Suprapubic skin (tissue), 4 donors: ENCODE measurements around the gene CRYBB2. TPM values are rescaled to one million over a fixed set of nuclear protein-coding genes. Genes with fewer than 3 reads are reported as not detected.

Experiments
- DNase-seq, 2 donors: peaks; one replicate each; pipeline ENCODE4 v3.0.0-alpha.2; 2019; ENCODE audit warnings: low spot score in 2 of 2
- H3K27ac ChIP-seq: fragments of 200-600 bp; sonication (generic); one replicate; pipeline ENCODE4 v1.5.1; 2019
- H3K27me3 ChIP-seq: fragments of 200-600 bp; sonication (generic); one replicate; pipeline ENCODE4 v1.5.1; 2019
- H3K36me3 ChIP-seq: fragments of 200-600 bp; sonication (generic); one replicate; pipeline ENCODE4 v1.5.1; 2019
- H3K4me1 ChIP-seq: fragments of 200-600 bp; sonication (generic); one replicate; pipeline ENCODE4 v1.5.1; 2019
- H3K4me3 ChIP-seq: fragments of 200-600 bp; sonication (generic); one replicate; pipeline ENCODE4 v1.5.1; 2019; ENCODE audit warnings: mild to moderate bottlenecking
- H3K9me3 ChIP-seq: fragments of 200-600 bp; sonication (generic); one replicate; pipeline ENCODE4 v1.5.1; 2019
- CTCF ChIP-seq, 2 donors: fragments of 200-600 bp in 1 of 2; fragments of 450-650 bp in 1 of 2; sonication (generic) in 1 of 2; IDR thresholded peaks; one replicate each; pipeline ENCODE4 v1.5.1; 2016 to 2019; ENCODE audit warnings: antibody characterized with exemption in 2 of 2, mild to moderate bottlenecking in 1 of 2, moderate library complexity in 1 of 2
- EP300 ChIP-seq: sonication (generic); formaldehyde crosslinking; IDR thresholded peaks from one replicate; pipeline ENCODE4 v1.6.1; 2017; ENCODE audit warnings: antibody characterized with exemption
- POLR2A ChIP-seq, 2 donors: fragments of 450-650 bp; IDR thresholded peaks; one replicate each; pipeline ENCODE4 v1.6.1; 2017; ENCODE audit warnings: antibody characterized with exemption in 2 of 2, mild to moderate bottlenecking in 2 of 2, moderate library complexity in 2 of 2
- POLR2AphosphoS5 ChIP-seq, 3 donors: sonication (generic); formaldehyde crosslinking; IDR thresholded peaks; one replicate each; pipeline ENCODE4 v1.6.1; 2017; ENCODE audit warnings: antibody characterized with exemption in 3 of 3
- WGBS: methylation state at CpG from one replicate; pipeline ENCODE4 v1.1.5; 2018; 5-methylcytosine and 5-hydroxymethylcytosine counted together
- total RNA-seq, 4 donors: library from RNA; depleted of rRNA; stranded (reverse); fragments of >200 nt; gene quantifications; one replicate each; pipeline ENCODE4 v1.1.0, GENCODE V29; 2016

Gene CRYBB2
- total RNA-seq, 4 donors from 2014 or later: 2.0 TPM; not detected in 3

GRCh38 chr22:25183949-25184619 lies 35.4 kb upstream of the CRYBB2 start:
- no peak for DNase-seq
- Histone ChIP-seq H3K27me3 (no peaks in the 10 kb centered on the region), H3K9me3 (no peaks in the 10 kb centered on the region), H3K4me1 (peaks cover 3% of the 10 kb centered on the region), H3K36me3 (peaks cover 71% of the 10 kb centered on the region), H3K4me3 (no peak overlapping the region), H3K27ac (no peak overlapping the region)
- no peak for TF ChIP-seq CTCF (IDR thresholded peaks at IDR 0.05)
- TF ChIP-seq EP300: no peak
- no peak for TF ChIP-seq POLR2A (IDR thresholded peaks at IDR 0.05)
- TF ChIP-seq POLR2AphosphoS5 (IDR thresholded peaks at IDR 0.05): no peak
- WGBS: 93% methylated on average over 11 of the region's 12 CpGs

GRCh38 chr22:25186140-25186539 lies 33.3 kb upstream of the CRYBB2 start:
- TF ChIP-seq POLR2AphosphoS5 (IDR thresholded peaks at IDR 0.05) (no peak), POLR2A (IDR thresholded peaks at IDR 0.05) (no peak), EP300 (no peak), CTCF (IDR thresholded peaks at IDR 0.05) (no peak)
- H3K27me3 ChIP-seq: no peaks in the 10 kb centered on the region
- WGBS: 89% methylated on average over 3 of the region's 3 CpGs
- H3K36me3 ChIP-seq: peaks cover 69% of the 10 kb centered on the region
- H3K4me1 ChIP-seq: peaks cover 3% of the 10 kb centered on the region
- no peak overlapping the region for H3K27ac ChIP-seq
- DNase-seq: no peak
- H3K9me3 ChIP-seq: no peaks in the 10 kb centered on the region
- H3K4me3 ChIP-seq: no peak overlapping the region

DNA sequence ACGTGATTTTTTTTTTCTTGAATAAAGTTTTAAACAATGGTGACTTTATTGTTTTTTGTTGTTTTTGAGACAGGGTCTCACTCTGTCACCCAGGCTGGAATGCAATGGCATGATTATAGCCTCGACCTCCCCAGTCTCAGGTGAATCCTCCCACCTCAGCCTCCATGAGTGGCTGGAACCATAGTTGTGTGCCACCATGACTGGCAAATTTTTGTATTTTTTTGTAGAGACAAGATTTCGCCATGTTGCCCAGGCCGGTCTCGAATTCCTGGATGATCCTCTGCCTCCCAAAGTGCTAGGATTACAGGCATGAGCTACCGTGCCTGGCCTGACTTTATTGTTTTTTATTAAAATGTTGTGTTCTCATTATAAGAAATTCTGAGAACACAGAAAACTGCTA lies 32.0 kb upstream of the CRYBB2 start:
- WGBS: 80% methylated on average over 6 of the region's 6 CpGs
- no peaks in the 10 kb centered on the region for H3K9me3 ChIP-seq
- peaks cover 75% of the 10 kb centered on the region for H3K36me3 ChIP-seq
- H3K4me1 ChIP-seq: peaks cover 3% of the 10 kb centered on the region
- no peak overlapping the region for H3K27ac ChIP-seq
- H3K4me3 ChIP-seq: no peak overlapping the region
- DNase-seq: no peak
- no peaks in the 10 kb centered on the region for H3K27me3 ChIP-seq
- no peak for TF ChIP-seq CTCF (IDR thresholded peaks at IDR 0.05)
- no peak for TF ChIP-seq POLR2A (IDR thresholded peaks at IDR 0.05)
- no peak for TF ChIP-seq POLR2AphosphoS5 (IDR thresholded peaks at IDR 0.05)
- no peak for TF ChIP-seq EP300

DNA sequence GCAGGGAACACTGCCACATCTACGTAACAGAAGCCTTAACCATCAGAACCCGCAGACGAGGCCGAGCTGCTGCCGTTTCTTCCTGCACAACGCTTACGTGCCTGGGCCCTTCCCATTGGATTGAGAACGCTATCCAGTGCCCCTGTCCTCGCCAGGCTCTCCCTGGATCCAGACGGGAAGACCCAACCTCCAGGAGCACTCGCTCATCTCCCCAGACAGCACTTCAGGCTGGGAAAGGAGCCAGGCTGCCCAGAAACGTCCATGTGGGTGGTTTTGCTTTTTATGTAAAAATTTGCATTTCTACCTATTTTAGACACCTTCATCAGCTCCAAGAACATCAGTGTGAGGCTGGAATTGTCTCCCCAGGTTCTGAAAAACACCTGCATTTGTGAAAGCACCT lies 27.0 kb upstream of the CRYBB2 start:
- H3K4me3 ChIP-seq: no peak overlapping the region
- peaks cover 68% of the 10 kb centered on the region for H3K36me3 ChIP-seq
- TF ChIP-seq POLR2AphosphoS5 (IDR thresholded peaks at IDR 0.05) (no peak), POLR2A (IDR thresholded peaks at IDR 0.05) (no peak), CTCF (IDR thresholded peaks at IDR 0.05) (no peak), EP300 (no peak)
- no peaks in the 10 kb centered on the region for H3K4me1 ChIP-seq
- H3K27ac ChIP-seq: no peak overlapping the region
- H3K9me3 ChIP-seq: no peaks in the 10 kb centered on the region
- no peak for DNase-seq
- H3K27me3 ChIP-seq: no peaks in the 10 kb centered on the region
- 86% methylated on average over 12 of the region's 12 CpGs for WGBS

DNA sequence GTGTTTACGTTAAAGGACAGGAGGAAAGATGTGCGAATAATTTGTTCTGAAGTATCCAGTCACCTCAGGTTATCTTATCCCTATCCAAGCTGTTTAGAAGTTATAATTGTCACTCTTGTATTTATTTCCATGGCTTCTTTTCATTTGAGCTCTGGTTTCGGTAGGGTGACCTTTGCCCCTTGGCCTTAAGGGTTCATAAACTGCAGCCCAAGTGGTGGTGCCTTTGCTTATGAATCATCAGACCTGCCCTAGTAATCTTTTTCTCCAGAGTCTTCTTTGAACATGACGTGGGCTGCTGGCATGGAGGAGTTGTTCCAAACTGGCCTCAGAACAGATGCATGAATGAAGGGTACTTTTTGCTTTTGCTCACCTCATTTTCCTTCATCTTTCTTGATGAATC lies 26.3 kb upstream of the CRYBB2 start:
- H3K36me3 ChIP-seq: peaks cover 64% of the 10 kb centered on the region
- WGBS: 68% methylated on average over 4 of the region's 4 CpGs
- no peaks in the 10 kb centered on the region for H3K27me3 ChIP-seq
- no peak overlapping the region for H3K4me3 ChIP-seq
- H3K4me1 ChIP-seq: no peaks in the 10 kb centered on the region
- no peak overlapping the region for H3K27ac ChIP-seq
- H3K9me3 ChIP-seq: no peaks in the 10 kb centered on the region
- TF ChIP-seq EP300: no peak
- no peak for DNase-seq

DNA sequence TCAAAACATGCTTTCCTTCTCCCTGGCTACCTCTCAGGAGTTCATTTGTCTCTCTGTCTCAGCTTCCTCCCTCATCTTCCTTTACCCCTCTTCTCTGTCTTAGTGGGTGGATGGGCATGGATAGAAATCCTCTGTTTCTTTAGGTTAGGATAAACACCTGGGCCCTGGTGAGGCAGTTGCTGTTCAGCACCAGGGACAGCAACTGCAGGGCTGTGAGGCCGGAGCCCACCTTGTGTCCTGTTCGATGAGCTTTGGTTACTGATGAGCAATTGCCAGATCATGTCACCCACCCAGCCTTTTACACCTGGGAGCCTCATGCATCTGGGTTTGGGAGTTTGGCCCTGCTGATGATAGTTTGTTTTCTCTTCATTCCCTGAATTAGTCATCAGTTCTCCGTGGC lies 25.9 kb upstream of the CRYBB2 start:
- no peaks in the 10 kb centered on the region for H3K9me3 ChIP-seq
- DNase-seq: no peak
- H3K4me3 ChIP-seq: no peak overlapping the region
- peaks cover 64% of the 10 kb centered on the region for H3K36me3 ChIP-seq
- H3K27ac ChIP-seq: no peak overlapping the region
- no peaks in the 10 kb centered on the region for H3K27me3 ChIP-seq
- 61% methylated on average over 3 of the region's 3 CpGs for WGBS
- no peak for TF ChIP-seq POLR2AphosphoS5 (IDR thresholded peaks at IDR 0.05)
- TF ChIP-seq EP300: no peak
- TF ChIP-seq POLR2A (IDR thresholded peaks at IDR 0.05): no peak
- TF ChIP-seq CTCF (IDR thresholded peaks at IDR 0.05): no peak
- no peaks in the 10 kb centered on the region for H3K4me1 ChIP-seq
